ENCODE data around the gene TNFAIP8L3.

TNFAIP8L3 gene

GRCh38 chr15:51114437-51115119 lies 19.9 kb upstream of the TNFAIP8L3 start:
- no peak for DNase-seq

DNA sequence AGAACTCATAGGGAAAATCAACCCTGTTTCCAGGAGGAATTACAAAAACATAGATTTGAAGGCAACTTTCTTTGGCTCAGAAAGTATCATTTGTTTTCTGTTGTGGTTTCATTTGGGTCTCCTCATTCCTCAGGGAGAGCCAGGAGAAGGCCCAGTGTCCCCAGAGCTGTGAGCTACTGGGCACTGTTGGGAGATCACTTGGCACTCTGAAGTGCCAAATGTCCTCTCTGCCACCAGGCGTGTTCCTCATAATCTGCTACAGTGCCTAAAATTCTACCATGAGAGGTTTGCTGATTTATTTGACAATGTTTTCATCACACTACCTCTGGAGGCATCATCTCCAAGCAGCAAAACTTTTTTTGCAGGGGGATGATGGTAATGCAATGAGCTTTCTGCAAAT lies 17.4 kb upstream of the TNFAIP8L3 start:
- no peak for DNase-seq

- DNase-seq, result no peak
Observed at GRCh38 chr15:51111061-51111460, 16.4 kb upstream of the TNFAIP8L3 start.

GRCh38 chr15:51110171-51110570 lies 15.5 kb upstream of the TNFAIP8L3 start:
- no peak for DNase-seq

GRCh38 chr15:51108933-51109550 lies 14.3 kb upstream of the TNFAIP8L3 start:
- no peak for DNase-seq

DNA sequence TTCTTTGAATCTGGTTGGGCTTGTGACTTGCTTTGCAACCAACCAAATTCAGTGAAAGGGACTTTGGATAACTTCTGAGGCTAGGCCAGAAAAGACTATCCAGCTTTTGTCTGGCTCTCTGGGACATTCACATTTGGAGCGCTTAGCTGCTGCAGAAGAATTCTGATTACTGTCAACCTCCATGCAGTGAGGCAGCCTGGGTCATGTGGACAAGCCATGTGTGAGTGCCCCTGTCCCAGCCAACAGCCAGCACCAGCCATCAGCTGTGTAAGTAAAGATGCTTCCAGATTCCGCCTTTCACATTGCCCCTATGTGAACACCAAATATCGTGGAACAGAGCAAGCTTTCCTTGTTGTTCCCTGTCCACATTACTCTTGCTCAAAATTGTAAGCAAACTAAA lies 12.9 kb upstream of the TNFAIP8L3 start:
- no peak for DNase-seq

GRCh38 chr15:51106481-51106880 lies 11.8 kb upstream of the TNFAIP8L3 start:
- no peak for DNase-seq

- DNase-seq, result no peak
Observed at GRCh38 chr15:51105430-51106016, 10.8 kb upstream of the TNFAIP8L3 start.

DNA sequence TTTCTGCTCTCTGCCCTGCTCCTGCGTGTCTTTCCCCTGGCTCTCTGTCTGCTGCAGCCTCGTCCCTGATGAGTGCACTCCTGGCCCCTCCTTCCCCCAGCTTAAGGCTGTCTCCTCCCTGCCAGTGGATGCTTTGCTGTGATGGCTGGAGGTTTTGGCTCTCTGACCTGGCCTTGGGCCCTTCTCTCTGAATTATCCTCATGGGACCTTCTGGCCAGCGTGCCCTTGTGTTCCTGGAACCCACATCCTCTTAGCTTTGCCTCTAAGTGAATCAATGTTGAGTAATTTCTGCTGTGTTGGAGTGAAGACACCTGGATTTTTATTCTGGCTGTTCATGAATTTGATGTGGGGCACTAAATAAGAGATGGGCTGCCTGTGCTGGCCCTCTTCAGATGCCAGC lies 9.8 kb upstream of the TNFAIP8L3 start:
- no peak for DNase-seq

DNA sequence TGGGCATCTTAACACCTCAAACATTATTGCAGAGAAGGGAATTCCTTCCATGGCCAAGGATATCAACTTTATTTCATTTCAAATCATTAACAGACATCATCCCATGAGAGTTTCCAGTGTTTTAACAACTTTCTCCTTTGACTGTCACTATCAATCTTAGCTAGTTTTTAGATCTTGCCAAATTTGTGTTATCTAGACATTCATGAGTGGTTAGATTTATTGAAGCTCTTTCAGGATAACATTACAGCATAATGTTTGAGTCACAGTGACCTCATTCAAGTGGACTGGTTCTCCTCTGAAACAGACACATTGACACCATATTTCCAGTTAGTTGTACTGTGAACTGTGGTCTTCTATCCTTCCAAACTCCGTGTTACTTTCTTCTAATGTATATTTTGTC lies 8.6 kb upstream of the TNFAIP8L3 start:
- no peak for DNase-seq

GRCh38 chr15:51100785-51101489 lies 6.2 kb upstream of the TNFAIP8L3 start:
- DNase-seq, result no peak

DNA sequence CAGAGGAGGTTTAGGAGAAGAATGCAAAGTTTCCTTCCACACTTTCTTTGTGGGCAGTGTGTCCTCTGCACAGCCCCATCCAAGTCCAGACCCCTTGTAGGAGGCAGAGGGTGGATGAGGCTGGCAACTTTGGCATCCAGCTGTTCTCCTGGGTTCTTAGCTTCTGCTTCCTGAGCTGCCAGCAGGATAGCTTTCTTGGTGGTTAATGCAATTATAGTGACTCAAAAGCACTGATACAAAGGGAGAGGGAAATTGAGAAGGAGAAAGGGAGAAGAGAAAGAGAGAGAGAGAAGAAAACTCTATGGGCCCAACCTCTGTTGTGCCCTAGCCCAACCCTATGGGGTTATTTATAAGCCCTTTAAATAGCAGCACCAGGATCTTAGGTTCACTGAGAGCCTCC lies 4.5 kb upstream of the TNFAIP8L3 start:
- no peak for DNase-seq

GRCh38 chr15:51098331-51098619 lies 3.6 kb upstream of the TNFAIP8L3 start:
- DNase-seq, result no peak

DNA sequence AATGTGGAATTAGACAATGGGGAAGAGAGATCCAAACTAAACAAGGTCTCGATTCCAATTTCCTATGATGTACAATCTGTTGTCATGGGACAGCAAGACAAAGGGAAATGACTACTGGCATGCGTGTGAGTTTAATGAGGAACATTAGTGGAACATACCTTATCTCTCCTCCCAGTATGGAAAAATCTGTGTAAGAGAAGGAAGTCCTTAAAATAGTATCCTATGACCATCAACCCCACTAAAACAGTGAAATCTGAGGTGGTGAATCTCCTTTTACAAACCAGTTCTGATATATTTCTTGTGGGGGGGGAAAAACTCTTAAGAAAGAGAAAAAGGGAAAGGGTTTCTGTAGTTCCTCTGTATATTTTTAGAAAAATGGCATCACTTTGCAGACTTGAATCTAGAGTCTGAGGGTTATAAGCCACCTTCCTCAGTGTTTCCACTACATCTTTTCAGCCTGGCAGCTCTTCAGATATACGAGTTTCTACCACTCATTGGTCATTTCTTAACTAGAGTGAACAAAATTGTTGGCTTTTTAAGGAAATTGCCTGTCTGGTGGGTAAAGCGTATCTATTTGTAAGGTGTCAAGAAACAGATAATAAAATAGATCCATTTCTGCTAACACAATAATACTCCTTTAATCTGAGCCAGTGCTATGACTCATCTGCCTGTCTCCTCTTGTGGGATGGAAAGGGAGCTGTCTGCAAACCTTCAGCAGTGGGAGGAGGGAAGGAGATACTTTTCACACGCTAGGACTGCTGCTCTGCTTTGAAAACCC lies 3.0 kb upstream of the TNFAIP8L3 start:
- DNase-seq, result no peak

- no peak for DNase-seq
Observed at GRCh38 chr15:51096976-51097375, 2.3 kb upstream of the TNFAIP8L3 start.

GRCh38 chr15:51095681-51096331 lies 1.1 kb upstream of the TNFAIP8L3 start:
- DNase-seq, result no peak

DNA sequence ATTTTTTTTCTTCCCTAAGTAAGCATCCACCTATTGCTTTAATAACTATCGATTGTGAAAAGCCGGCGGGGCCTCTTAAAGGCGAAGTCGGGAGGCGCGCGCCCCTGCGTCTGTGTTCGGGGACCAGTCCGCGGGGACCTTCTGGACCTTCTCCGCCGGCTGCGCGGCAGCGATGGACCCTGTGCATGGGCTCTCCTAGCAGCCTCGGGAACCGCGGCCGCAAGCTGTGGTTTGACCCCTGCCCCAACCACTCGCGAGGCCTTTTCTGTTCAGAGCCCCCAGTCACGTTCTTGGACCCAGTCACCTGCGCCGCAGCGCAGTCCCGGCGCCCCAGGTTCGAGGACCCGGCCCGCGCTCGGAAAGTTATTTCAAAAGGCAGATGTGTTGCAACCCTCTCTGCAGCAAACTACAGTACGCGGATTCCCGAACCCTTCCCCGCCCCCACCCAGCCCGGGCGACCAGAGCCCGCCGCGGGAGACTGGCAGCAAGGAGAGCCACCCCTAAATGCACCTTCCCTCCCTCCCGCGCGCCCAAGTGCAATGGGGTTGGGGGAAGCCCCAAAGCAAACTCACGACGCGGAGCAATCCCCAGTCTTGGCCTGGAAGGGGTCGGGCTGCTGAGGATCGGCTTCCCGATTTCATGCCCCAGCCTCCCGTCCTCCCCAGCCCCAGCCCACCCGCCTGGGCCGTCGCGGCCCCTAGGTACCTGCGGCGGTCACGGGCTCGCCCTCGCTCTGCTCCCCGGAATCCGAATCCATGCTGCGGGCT lies 684 bp downstream of the TNFAIP8L3 start:
- DNase-seq, result no peak

DNA sequence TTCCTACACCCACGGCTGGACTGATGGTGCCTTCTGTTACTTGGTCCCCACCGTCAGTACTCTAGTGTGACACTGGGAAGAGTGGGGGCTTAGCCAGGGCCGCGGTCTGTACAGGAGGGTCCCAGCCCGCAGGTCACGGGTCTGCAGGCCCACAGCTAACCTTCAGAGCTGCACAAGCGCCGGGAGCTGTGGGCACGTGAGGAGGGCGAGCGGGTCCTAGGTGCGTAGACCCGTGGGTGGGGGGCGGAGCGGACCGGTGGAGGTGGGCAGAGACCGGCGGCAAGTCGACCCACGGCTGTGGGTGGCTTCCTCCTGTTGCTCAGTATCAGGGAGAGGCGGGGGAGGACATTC lies 1.2 kb downstream of the TNFAIP8L3 start:
- no peak for DNase-seq

DNA sequence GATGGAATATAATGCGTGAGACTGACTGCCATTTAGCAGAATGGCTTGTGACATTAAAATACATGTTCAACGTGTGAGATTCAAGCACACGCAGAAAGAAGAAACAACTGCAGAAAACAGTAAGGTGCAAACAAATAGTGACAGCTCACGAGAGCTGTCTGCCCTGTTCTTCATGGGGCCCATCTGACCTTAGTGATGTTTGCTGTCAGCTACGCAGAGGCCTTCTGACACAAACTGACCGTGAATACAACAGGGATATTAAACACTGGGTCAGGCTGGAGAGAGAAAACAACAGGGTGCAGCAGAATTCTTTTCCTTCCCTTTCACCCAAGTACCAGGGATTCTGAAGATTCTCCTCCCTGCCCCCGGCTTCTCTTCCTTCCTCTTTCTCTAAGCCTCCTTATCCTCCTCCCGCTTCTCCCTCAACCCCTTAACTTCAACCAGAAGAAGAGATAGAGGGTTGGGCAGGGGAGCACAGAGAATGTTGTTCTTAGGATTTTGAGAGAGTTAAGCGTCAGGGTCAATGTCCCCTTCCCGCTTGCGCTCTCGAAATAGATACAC lies 2.1 kb downstream of the TNFAIP8L3 start:
- DNase-seq, result no peak

DNA sequence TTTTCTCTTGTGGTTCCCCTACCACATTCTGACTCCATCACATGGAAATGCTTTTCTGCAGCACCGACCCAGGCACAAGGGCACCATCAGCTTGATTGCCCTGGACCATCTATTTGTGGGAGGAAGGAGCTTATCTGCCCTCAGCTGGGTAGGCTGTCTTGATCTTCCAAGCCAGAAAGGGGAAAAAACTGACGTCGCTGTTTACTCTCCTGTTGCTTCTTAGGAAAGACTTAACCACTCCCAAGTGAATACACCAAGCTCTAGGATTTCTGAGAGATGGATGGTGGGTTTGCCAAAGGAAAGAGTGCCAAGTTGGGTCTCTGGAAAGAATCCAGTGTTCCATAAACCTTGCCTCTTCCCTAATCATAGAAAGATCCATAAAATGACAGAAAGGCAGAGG lies 4.0 kb downstream of the TNFAIP8L3 start:
- DNase-seq, result no peak

- no peak for DNase-seq
Observed at GRCh38 chr15:51089699-51090453, 4.8 kb downstream of the TNFAIP8L3 start.
